HCT116 (cell line): ENCODE data around the gene ZNF148. TPM values are rescaled to one million over a fixed set of nuclear protein-coding genes. Genes with fewer than 3 reads are reported as not detected.

Experiments
- ATAC-seq: fragments of 200-7000 bp; cut with Tn5 transposase; 2 replicates; pipeline ENCODE4 v1.9.1; 2020; ENCODE audit warnings: mild to moderate bottlenecking, moderate library complexity
- BruUV-seq: library from RNA; stranded (reverse); fragments of 400-500 nt; replicated peaks from 2 replicates; lab custom pipeline; 2021; lab: Mats Ljungman, UMichigan
- CTCF ChIA-PET: fragments of 300-600 bp; sonication (Branson Sonifier 250); formaldehyde crosslinking; loops from one replicate; lab custom pipeline; 2021; ENCODE audit warnings: antibody characterized with exemption; lab: Charles Lee
- POLR2A ChIA-PET: fragments of 300-600, 350-600 bp; sonication (Branson Sonifier 250); formaldehyde crosslinking; loops from one replicate; lab custom pipeline; 2021; ENCODE audit warnings: antibody characterized with exemption; lab: Charles Lee
- RAD21 ChIA-PET, 2 experiments: fragments of 300-600 bp; sonication (Branson Sonifier 250); formaldehyde crosslinking; loops; one replicate each; lab custom pipeline; 2023; ENCODE audit warnings: low total read pairs in 2 of 2; ENCODE audit not compliant: uncharacterized antibody in 2 of 2, unreplicated experiment in 2 of 2, low non-redundant PET in 1 of 2; lab: Charles Lee
- DNase-seq: peaks from one replicate; pipeline ENCODE4 v3.0.0-alpha.2; 2010; ENCODE audit warnings: low read depth, low spot score
- H2AFZ ChIP-seq: fragments of 200-600 bp; shearing (Covaris generic), sonication (generic); 2 replicates; pipeline ENCODE4 v1.6.1; 2017; ENCODE audit warnings: low read depth, mixed run types, mixed read lengths, antibody characterized with exemption, low read length; ENCODE audit not compliant: poor library complexity, severe bottlenecking
- H3K27ac ChIP-seq: 2 replicates; pipeline ENCODE4 v1.5.1; 2012; ENCODE audit warnings: low read depth, low read length
- H3K27me3 ChIP-seq: fragments of 200-600 bp; sonication (generic); 2 replicates; pipeline ENCODE4 v1.6.1; 2016; ENCODE audit warnings: mixed run types, low read length, mixed read lengths; ENCODE audit not compliant: insufficient read depth
- H3K36me3 ChIP-seq, 2 experiments: fragments of 200-500 bp in 1 of 2; fragments of 200-600 bp in 1 of 2; sonication (Bioruptor generic) in 1 of 2; sonication (generic) in 1 of 2; 2 replicates each; pipeline versions ENCODE4 v1.5.1 to v1.6.1; 2014 to 2016; ENCODE audit warnings: low read length in 2 of 2, inconsistent platforms in 1 of 2, mixed read lengths in 1 of 2, mixed run types in 1 of 2; ENCODE audit not compliant: insufficient read depth in 2 of 2, control insufficient read depth in 1 of 2
- H3K4me1 ChIP-seq, 2 experiments: fragments of 200-600 bp in 1 of 2; sonication (generic) in 1 of 2; 2 replicates each; pipeline versions ENCODE4 v1.5.1 to v1.6.1; 2012 to 2017; ENCODE audit warnings: low read length in 2 of 2, inconsistent platforms in 1 of 2, mild to moderate bottlenecking in 1 of 2, mixed read lengths in 1 of 2, mixed run types in 1 of 2, moderate library complexity in 1 of 2; ENCODE audit not compliant: insufficient read depth in 2 of 2, control insufficient read depth in 1 of 2
- H3K4me2 ChIP-seq: fragments of 200-600 bp; sonication (generic); 2 replicates; pipeline ENCODE4 v1.6.1; 2017; ENCODE audit warnings: mixed run types, low read length, mixed read lengths
- H3K4me3 ChIP-seq, 2 experiments: fragments of 200-600 bp in 1 of 2; sonication (generic) in 1 of 2; replicated peaks in 1 of 2; 2 replicates each; pipeline ENCODE4 v1.5.1; 2011 to 2016; ENCODE audit warnings: low read length in 2 of 2, control low read depth in 1 of 2, low read depth in 1 of 2, mild to moderate bottlenecking in 1 of 2, mixed read lengths in 1 of 2, mixed run types in 1 of 2
- H3K79me2 ChIP-seq: fragments of 200-600 bp; sonication (generic); 2 replicates; pipeline ENCODE4 v1.6.1; 2017; ENCODE audit warnings: mild to moderate bottlenecking, mixed run types, low read length, moderate library complexity, mixed read lengths; ENCODE audit not compliant: insufficient read depth
- H3K9ac ChIP-seq: fragments of 200-600 bp; sonication (generic); 2 replicates; pipeline ENCODE4 v1.6.1; 2016; ENCODE audit warnings: low read length, mixed read lengths
- H3K9me2 ChIP-seq: fragments of 200-600 bp; sonication (generic), shearing (Covaris generic); 2 replicates; pipeline ENCODE4 v1.6.1; 2017; ENCODE audit warnings: mixed run types, mild to moderate bottlenecking, moderate library complexity; ENCODE audit not compliant: insufficient read depth
- H3K9me3 ChIP-seq, 2 experiments: fragments of 200-500 bp in 1 of 2; fragments of 200-600 bp in 1 of 2; sonication (Bioruptor generic) in 1 of 2; sonication (generic) in 1 of 2; 2 replicates each; pipeline ENCODE4 v1.6.1; 2014 to 2017; ENCODE audit warnings: low read length in 2 of 2, mixed read lengths in 2 of 2, inconsistent platforms in 1 of 2, low read depth in 1 of 2, mild to moderate bottlenecking in 1 of 2, mixed run types in 1 of 2, moderate library complexity in 1 of 2; ENCODE audit not compliant: control insufficient read depth in 1 of 2, insufficient read depth in 1 of 2
- H4K20me1 ChIP-seq: fragments of 200-600 bp; sonication (generic), shearing (Covaris generic); 2 replicates; pipeline ENCODE4 v1.6.1; 2017; ENCODE audit warnings: mixed run types, mild to moderate bottlenecking, moderate library complexity; ENCODE audit not compliant: insufficient read depth
- POLR2AphosphoS5 ChIP-seq: IDR thresholded peaks from 2 replicates; pipeline ENCODE4 v1.6.1; 2011; ENCODE audit warnings: mild to moderate bottlenecking, low read depth, low read length, moderate library complexity
- YY1 ChIP-seq: IDR thresholded peaks from 2 replicates; pipeline ENCODE4 v1.6.1; 2011; ENCODE audit warnings: low read length, low read depth, moderate library complexity, mild to moderate bottlenecking; ENCODE audit not compliant: insufficient replicate concordance; ENCODE audit errors: extremely low read depth
- ZFX ChIP-seq: fragments of 450-650 bp; IDR thresholded peaks from 2 replicates; pipeline ENCODE4 v1.6.1; 2017
- ZNF274 ChIP-seq: fragments of 200-500 bp; sonication (Bioruptor generic); IDR thresholded peaks from 2 replicates; pipeline ENCODE4 v1.6.1; 2014; ENCODE audit warnings: mild to moderate bottlenecking, low read depth, low read length, inconsistent platforms
- intact Hi-C: fragments of 100-400 bp; cut with micrococcal nuclease; formaldehyde crosslinking; loops from 2 replicates; pipeline ENCODE4 v1.10.0; 2022
- total RNA-seq: library from RNA; stranded (reverse); gene quantifications from one replicate; pipeline ENCODE4 v1.2.1, GENCODE V29; 2021; ENCODE audit not compliant: unreplicated experiment
- TF ChIP-seq, protein P1 (sequence below): IDR thresholded peaks from 2 replicates; pipeline ENCODE4 v1.6.1; 2012
- TF ChIP-seq, protein P2 (sequence below), 3 experiments: fragments of 200-600 bp in 1 of 3; sonication (generic) in 1 of 3; IDR thresholded peaks in 2 of 3; conservative IDR thresholded peaks in 1 of 3; 2 replicates each; pipeline ENCODE4 v1.5.1; 2012 to 2017; ENCODE audit warnings: low read depth in 2 of 3, low read length in 2 of 3, antibody characterized with exemption in 1 of 3, borderline replicate concordance in 1 of 3, control low read depth in 1 of 3, mild to moderate bottlenecking in 1 of 3, mixed read lengths in 1 of 3, mixed run types in 1 of 3, moderate library complexity in 1 of 3; ENCODE audit not compliant: insufficient read depth in 1 of 3

The ZNF148 gene
- total RNA-seq, 1 experiment from 2014 or later, result 35.0 TPM

DNA sequence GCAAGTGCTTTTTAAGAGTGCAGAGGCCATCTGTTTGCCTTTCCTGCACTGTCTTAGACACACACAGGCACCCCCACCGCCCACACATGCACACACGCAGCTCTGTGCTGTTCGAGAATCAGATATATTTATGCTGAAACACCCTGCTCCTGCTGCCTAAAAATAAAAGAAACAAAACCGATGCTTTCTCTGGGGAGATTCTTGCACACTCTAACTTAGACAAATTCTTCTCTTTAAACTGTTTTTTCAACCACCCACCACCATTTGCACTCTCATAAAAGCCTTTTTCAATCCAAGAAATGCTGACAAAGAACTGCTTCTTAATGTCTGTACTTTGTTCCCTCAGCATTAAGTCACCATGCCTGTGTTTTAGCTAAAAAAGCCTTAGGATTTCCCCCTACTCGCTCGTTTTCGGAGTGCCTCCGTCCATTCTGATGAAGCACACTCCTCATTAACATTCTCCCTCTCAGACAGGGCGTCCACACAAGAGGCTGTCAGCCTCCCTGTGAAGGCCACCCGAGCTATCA, 188.8 kb downstream of the ZNF148 start:
- Histone ChIP-seq H3K4me2 (no peak overlapping the region), H3K9ac (no peak overlapping the region), H3K4me3 (no peak overlapping the region), H3K36me3 (peaks cover 0 to 33% of the 10 kb centered on the region in 2 experiments; a peak in 1 of 4 replicates), H3K79me2 (no peaks in the 10 kb centered on the region), H3K27me3 (no peaks in the 10 kb centered on the region), H3K9me2 (no peaks in the 10 kb centered on the region), H2AFZ (no peak overlapping the region), H3K27ac (no peak overlapping the region), H3K9me3 (no peaks in the 10 kb centered on the region), H3K4me1 (no peaks in the 10 kb centered on the region), H4K20me1 (no peaks in the 10 kb centered on the region)
- ChIA-PET CTCF (no interaction called here), RAD21 (no interaction called here), POLR2A (no interaction called here)
- no peak for DNase-seq
- ATAC-seq, result no peak
- intact Hi-C loops, result no loop called here
- no peak for TF ChIP-seq ZFX
- no TSS peak for BruUV-seq

DNA sequence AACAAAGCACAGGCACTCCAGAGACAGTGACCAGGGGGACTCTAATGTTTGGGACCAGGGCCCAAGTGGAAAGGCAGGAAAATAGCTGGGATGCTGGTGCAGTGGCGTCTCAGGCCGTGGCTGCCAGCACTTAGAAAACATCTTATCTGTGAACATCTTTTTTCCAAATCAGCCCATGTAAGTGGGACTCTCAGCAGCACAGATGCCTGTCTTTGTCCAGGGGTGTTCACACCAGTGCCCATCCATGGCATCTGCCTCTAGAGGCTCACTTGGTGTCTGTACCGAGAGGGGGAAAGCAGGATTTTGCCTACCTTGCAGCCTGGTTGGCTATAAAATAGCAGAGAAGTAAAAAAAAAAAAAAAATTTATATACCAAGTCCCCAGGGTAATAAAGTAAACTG, 189.3 kb downstream of the ZNF148 start:
- ChIA-PET CTCF (no interaction called here), RAD21 (no interaction called here), POLR2A (no interaction called here)
- H3K4me3 ChIP-seq, result no peak overlapping the region
- DNase-seq (no peak), ATAC-seq (no peak)
- no peaks in the 10 kb centered on the region for H3K9me3 ChIP-seq
- H3K9ac ChIP-seq, result no peak overlapping the region
- no peaks in the 10 kb centered on the region for H3K27me3 ChIP-seq
- H3K27ac ChIP-seq, result no peak overlapping the region
- no peaks in the 10 kb centered on the region for H4K20me1 ChIP-seq
- TF ChIP-seq, protein P1, sequence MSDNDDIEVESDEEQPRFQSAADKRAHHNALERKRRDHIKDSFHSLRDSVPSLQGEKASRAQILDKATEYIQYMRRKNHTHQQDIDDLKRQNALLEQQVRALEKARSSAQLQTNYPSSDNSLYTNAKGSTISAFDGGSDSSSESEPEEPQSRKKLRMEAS, result no peak
- TF ChIP-seq ZNF274 (no peak), POLR2AphosphoS5 (no peak), YY1 (no peak)
- TF ChIP-seq, protein P2, sequence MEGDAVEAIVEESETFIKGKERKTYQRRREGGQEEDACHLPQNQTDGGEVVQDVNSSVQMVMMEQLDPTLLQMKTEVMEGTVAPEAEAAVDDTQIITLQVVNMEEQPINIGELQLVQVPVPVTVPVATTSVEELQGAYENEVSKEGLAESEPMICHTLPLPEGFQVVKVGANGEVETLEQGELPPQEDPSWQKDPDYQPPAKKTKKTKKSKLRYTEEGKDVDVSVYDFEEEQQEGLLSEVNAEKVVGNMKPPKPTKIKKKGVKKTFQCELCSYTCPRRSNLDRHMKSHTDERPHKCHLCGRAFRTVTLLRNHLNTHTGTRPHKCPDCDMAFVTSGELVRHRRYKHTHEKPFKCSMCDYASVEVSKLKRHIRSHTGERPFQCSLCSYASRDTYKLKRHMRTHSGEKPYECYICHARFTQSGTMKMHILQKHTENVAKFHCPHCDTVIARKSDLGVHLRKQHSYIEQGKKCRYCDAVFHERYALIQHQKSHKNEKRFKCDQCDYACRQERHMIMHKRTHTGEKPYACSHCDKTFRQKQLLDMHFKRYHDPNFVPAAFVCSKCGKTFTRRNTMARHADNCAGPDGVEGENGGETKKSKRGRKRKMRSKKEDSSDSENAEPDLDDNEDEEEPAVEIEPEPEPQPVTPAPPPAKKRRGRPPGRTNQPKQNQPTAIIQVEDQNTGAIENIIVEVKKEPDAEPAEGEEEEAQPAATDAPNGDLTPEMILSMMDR (IDR thresholded peaks at IDR 0.05 in 2 of 3, conservative IDR thresholded peaks at IDR 0.05 in 1 of 3; ENCODE audit: borderline replicate concordance in 1 of 3, insufficient read depth in 1 of 3, low read depth in 2 of 3, low read length in 2 of 3), result no peak
- intact Hi-C loops, result no loop called here
- H3K79me2 ChIP-seq, result no peaks in the 10 kb centered on the region
- no peaks in the 10 kb centered on the region for H3K4me1 ChIP-seq
- H3K36me3 ChIP-seq, result peaks cover 0 to 32% of the 10 kb centered on the region in 2 experiments; a peak in 2 of 4 replicates
- H3K9me2 ChIP-seq, result no peaks in the 10 kb centered on the region
- H3K4me2 ChIP-seq, result no peak overlapping the region
- BruUV-seq, result no TSS peak
- H2AFZ ChIP-seq, result no peak overlapping the region
